GM12878 (cell line): ENCODE results near the gene CTRB2. TPM values are rescaled to one million over a fixed set of nuclear protein-coding genes. Genes with fewer than 3 reads are reported as not detected.

Source experiments
- ATAC-seq: fragments of 200-7000 bp; cut with Tn5 transposase; 3 replicates; pipeline ENCODE4 v1.9.1; 2020; ENCODE audit warnings: mild to moderate bottlenecking, moderate library complexity
- BruUV-seq: library from RNA; stranded (reverse); fragments of 400-500 nt; replicated peaks from 2 replicates; lab custom pipeline; 2021; lab: Mats Ljungman, UMichigan
- CTCF ChIA-PET: fragments of 300-600 bp; sonication (Branson Sonifier 250); formaldehyde crosslinking; extraction: SDS; loops from one replicate; lab custom pipeline; 2021; ENCODE audit warnings: inconsistent platforms; lab: Yijun Ruan, JAX
- POLR2A ChIA-PET: fragments of 350-600 bp; formaldehyde crosslinking; extraction: SDS; loops from one replicate; lab custom pipeline; 2021; ENCODE audit warnings: inconsistent platforms; lab: Charles Lee
- RAD21 ChIA-PET: fragments of 300-600 bp; sonication (Branson Sonifier 250); formaldehyde crosslinking; loops from one replicate; lab custom pipeline; 2023; ENCODE audit warnings: antibody characterized with exemption; ENCODE audit not compliant: unreplicated experiment; lab: Charles Lee
- SMC1A ChIA-PET: fragments of 300-600 bp; sonication (Branson Sonifier 250); formaldehyde crosslinking; loops from one replicate; lab custom pipeline; 2023; ENCODE audit not compliant: unreplicated experiment, uncharacterized antibody; lab: Charles Lee
- DNase-seq: peaks from one replicate; pipeline ENCODE4 v3.0.0-alpha.2; 2011; ENCODE audit warnings: low read depth, low spot score
- FAIRE-seq: peaks from 3 replicates; lab custom pipeline; 2011; peaks lifted over from hg19 to GRCh38; lab: Jason Lieb, UNC
- H2AFZ ChIP-seq: 2 replicates; pipeline ENCODE4 v1.6.0; 2011; ENCODE audit warnings: low read depth, low read length, control low read depth; ENCODE audit not compliant: control insufficient read depth
- H3K27ac ChIP-seq: 2 replicates; pipeline ENCODE4 v1.5.1; 2011; ENCODE audit warnings: control low read depth; ENCODE audit not compliant: control insufficient read depth, insufficient read depth
- H3K27me3 ChIP-seq, 2 experiments: replicated peaks in 1 of 2; 2 replicates each; pipeline versions ENCODE4 v1.6.0 to v1.6.1; 2011; ENCODE audit warnings: low read length in 1 of 2; ENCODE audit not compliant: control insufficient read depth in 2 of 2, insufficient read depth in 2 of 2
- H3K36me3 ChIP-seq, 2 experiments: 2 replicates each; pipeline ENCODE4 v1.5.1; 2011; ENCODE audit warnings: low read length in 1 of 2; ENCODE audit not compliant: control insufficient read depth in 2 of 2, insufficient read depth in 2 of 2
- H3K4me1 ChIP-seq: 2 replicates; pipeline ENCODE4 v1.6.1; 2011; ENCODE audit warnings: mild to moderate bottlenecking, low read length, moderate library complexity, mixed read lengths; ENCODE audit not compliant: control insufficient read depth, insufficient read depth
- H3K4me2 ChIP-seq: 2 replicates; pipeline ENCODE4 v1.6.0; 2011; ENCODE audit warnings: control low read depth; ENCODE audit not compliant: control insufficient read depth, insufficient read depth
- H3K4me3 ChIP-seq: fragments of 200-600 bp; sonication (generic); 2 replicates; pipeline ENCODE4 v1.5.1; 2016
- H3K79me2 ChIP-seq: 2 replicates; pipeline ENCODE4 v1.6.0; 2011; ENCODE audit warnings: low read length; ENCODE audit not compliant: control insufficient read depth, insufficient read depth
- H3K9ac ChIP-seq: 2 replicates; pipeline ENCODE4 v1.8.0; 2011; ENCODE audit warnings: low read length, control low read depth, mixed read lengths; ENCODE audit not compliant: control insufficient read depth, insufficient read depth
- H3K9me3 ChIP-seq: replicated peaks from 3 replicates; pipeline ENCODE4 v1.5.1; 2011; ENCODE audit warnings: mild to moderate bottlenecking, low read length; ENCODE audit not compliant: control insufficient read depth, insufficient read depth
- H4K20me1 ChIP-seq: 2 replicates; pipeline ENCODE4 v1.6.0; 2011; ENCODE audit not compliant: control insufficient read depth, insufficient read depth
- BCL11A ChIP-seq: IDR thresholded peaks from 2 replicates; pipeline ENCODE4 v1.6.1; 2011; ENCODE audit warnings: low read depth, low read length
- BMI1 ChIP-seq: fragments of 450-650 bp; IDR thresholded peaks from 2 replicates; pipeline ENCODE4 v1.6.1; 2016; ENCODE audit warnings: mild to moderate bottlenecking, moderate library complexity, borderline replicate concordance
- JUNB ChIP-seq: IDR thresholded peaks from 2 replicates; pipeline ENCODE4 v1.6.1; 2016; ENCODE audit warnings: antibody characterized with exemption, mild to moderate bottlenecking
- MEF2A ChIP-seq: IDR thresholded peaks from 2 replicates; pipeline ENCODE4 v1.6.1; 2011; ENCODE audit warnings: low read depth, mild to moderate bottlenecking, low read length, moderate library complexity; ENCODE audit not compliant: insufficient read depth
- NR2C1 ChIP-seq: fragments of 450-650 bp; IDR thresholded peaks from 2 replicates; pipeline ENCODE4 v1.6.1; 2017; ENCODE audit warnings: antibody characterized with exemption, mild to moderate bottlenecking, moderate library complexity
- NR2C2 ChIP-seq: IDR thresholded peaks from 2 replicates; pipeline ENCODE4 v1.6.1; 2011; ENCODE audit warnings: borderline replicate concordance, low read depth; ENCODE audit not compliant: control insufficient read depth, insufficient read length
- POLR2A ChIP-seq: IDR thresholded peaks from 2 replicates; pipeline ENCODE4 v1.6.1; 2011; ENCODE audit warnings: low read depth, mild to moderate bottlenecking, low read length
- PRDM15 ChIP-seq: fragments of 450-650 bp; formaldehyde crosslinking; IDR thresholded peaks from 2 replicates; pipeline ENCODE4 v1.4.0; 2020; ENCODE audit warnings: mild to moderate bottlenecking, moderate library complexity
- RUNX3 ChIP-seq: IDR thresholded peaks from 2 replicates; pipeline ENCODE4 v1.6.1; 2012; ENCODE audit warnings: low read length, inconsistent platforms
- TCF3 ChIP-seq: IDR thresholded peaks from 2 replicates; pipeline ENCODE4 v1.6.1; 2012; ENCODE audit warnings: low read depth, mild to moderate bottlenecking, low read length, borderline replicate concordance; ENCODE audit not compliant: insufficient read depth
- YBX1 ChIP-seq: fragments of 450-650 bp; IDR thresholded peaks from 2 replicates; pipeline ENCODE4 v1.6.1; 2016; ENCODE audit warnings: antibody characterized with exemption
- ZNF274 ChIP-seq: IDR thresholded peaks from one replicate; pipeline ENCODE4 v1.8.0; 2011; ENCODE audit not compliant: insufficient read length, insufficient read depth
- WGBS: methylation state at CpG from one replicate; pipeline ENCODE4 v1.1.6; 2016; ENCODE audit warnings: low lambda C conversion rate; ENCODE audit not compliant: insufficient replicate concordance, insufficient coverage; ENCODE audit errors: missing lambda C conversion rate; 5-methylcytosine and 5-hydroxymethylcytosine counted together
- in situ Hi-C: fragments of 300-500 bp; cut with MboI; formaldehyde crosslinking; loops from 9 replicates; pipeline ENCODE4 v1.14.3; 2018; ENCODE audit warnings: mixed read lengths
- intact Hi-C: fragments of 100-400 bp; cut with micrococcal nuclease; formaldehyde crosslinking; loops from one replicate; pipeline ENCODE4 v1.14.2; 2022; ENCODE audit not compliant: unreplicated experiment
- polyA plus RNA-seq, 11 experiments: library from polyadenylated mRNA; depleted of rRNA in 4 of 11; unstranded in 6 of 11; stranded (reverse) in 5 of 11; fragments of >200 nt; fragmentation: Nextera tagmentation in 4 of 11; fragmentation: Illumina TruSeq in 1 of 11; extraction: Ambion mirVana in 4 of 11; extraction: Trizol in 1 of 11; gene quantifications; 1 replicate in 1 of 11; 2 replicates in 10 of 11; pipeline versions ENCODE4 v1.2.1 to v1.2.3, GENCODE V29; 2011 to 2016; ENCODE audit warnings: inconsistent platforms in 2 of 11, missing spikeins in 2 of 11, low read depth in 1 of 11
- total RNA-seq, 4 experiments: library from RNA; depleted of rRNA in 3 of 4; stranded (reverse); fragments of >200 nt in 3 of 4; fragmentation: Illumina TruSeq in 1 of 4; extraction: Trizol in 1 of 4; gene quantifications; 2 replicates each; pipeline versions ENCODE4 v1.2.1 to v1.2.3, GENCODE V29; 2013 to 2021

Gene CTRB2
- total and polyA plus RNA-seq, 10 of the 15 experiments (the other 5 are each of a cell fraction or from before 2014, with no cell fraction given), result 9.4 TPM; not detected in 9

DNA sequence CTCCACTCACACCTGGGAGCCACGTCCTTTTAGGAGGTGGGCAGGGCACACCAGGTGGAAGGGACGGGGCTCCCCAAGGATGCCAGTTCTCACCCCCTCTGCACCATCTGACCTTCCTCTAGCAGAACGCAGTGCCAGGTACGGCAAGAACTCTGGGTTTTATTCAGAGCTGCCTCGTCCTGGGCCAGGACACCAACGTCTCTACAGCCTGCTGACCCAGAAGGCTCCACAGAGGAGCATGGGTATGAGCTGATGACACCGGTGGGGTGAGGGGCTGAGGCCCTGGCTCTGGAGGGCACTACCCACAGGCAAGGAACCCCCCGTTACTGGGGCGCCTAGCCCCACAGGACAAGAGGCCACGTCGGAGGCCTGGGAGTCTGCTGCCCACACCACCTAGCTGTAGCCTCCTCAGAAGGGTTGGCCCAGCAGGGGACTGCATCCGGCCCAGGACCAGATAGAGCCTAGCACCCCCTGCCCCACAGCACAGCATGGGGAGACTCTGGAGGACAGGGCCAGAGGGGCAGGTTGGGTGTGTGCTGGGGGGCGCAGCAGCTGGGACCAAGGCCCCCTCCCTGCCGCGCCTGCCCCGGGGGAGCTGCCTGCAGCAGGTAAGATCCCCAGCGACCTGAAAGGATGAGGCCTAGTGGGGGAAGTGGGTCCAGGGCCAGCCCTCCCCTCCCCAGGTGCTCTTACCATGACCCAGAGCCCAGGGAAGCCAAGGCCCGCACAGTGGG is 30.6 kb upstream of the CTRB2 start:
- FAIRE-seq, result no peak
- SMC1A ChIA-PET, result interaction anchor here (1.6 kb wide), 1 partner anchor 145 kb away, joined by 3 read pairs; no protein-coding TSS in a partner anchor

DNA sequence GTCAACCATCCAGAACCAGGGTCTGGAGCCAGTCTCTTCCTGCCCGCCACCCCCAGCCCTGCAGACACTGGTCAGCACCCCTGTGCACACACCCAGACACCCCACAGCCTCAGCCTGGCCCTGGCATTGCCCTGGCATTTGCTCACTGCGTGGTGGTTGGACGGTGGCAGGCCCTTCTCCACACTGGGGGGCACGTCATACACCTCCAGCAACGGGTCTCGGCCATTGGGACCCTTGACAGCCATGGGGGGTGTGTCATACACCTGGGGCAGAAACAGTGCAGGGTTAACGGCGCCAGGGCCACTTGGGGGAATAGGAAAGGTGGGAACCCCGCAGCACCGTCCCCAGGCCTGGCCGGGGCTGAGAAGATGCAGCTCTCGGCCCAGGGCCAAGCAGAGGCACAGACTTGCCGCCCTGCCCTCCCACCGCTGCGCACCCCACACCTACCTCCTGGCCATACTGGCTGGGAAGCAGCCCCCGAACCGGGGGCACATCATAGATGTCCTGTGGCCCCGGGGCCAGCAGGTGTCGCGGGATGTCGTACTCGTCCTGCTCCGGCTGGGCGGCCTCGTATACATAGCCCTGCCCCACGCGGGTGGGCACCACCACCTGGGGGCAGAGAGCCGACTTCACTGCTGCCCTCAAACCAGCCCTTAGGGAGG is 29.9 kb upstream of the CTRB2 start:
- no peak overlapping the region for H2AFZ ChIP-seq
- H3K9me3 ChIP-seq, result no peaks in the 10 kb centered on the region
- H3K27me3 ChIP-seq, result no peaks in the 10 kb centered on the region
- POLR2A ChIA-PET, result no interaction called here
- SMC1A ChIA-PET, result interaction anchor here (1.0 to 1.2 kb wide), 2 partner anchors 38 to 148 kb away, joined by 5 read pairs; no protein-coding TSS in a partner anchor
- DNase-seq (no peak), ATAC-seq (no peak), FAIRE-seq (no peak)
- no peaks in the 10 kb centered on the region for H3K79me2 ChIP-seq
- no peak overlapping the region for H3K4me3 ChIP-seq
- no peak overlapping the region for H3K9ac ChIP-seq
- no TSS peak for BruUV-seq
- no peaks in the 10 kb centered on the region for H4K20me1 ChIP-seq
- WGBS, result 84% methylated on average over 28 of the region's 28 CpGs
- peaks cover 0 to 1% of the 10 kb centered on the region in 2 experiments; a peak in 2 of 4 replicates for H3K36me3 ChIP-seq
- H3K27ac ChIP-seq, result no peak overlapping the region
- in situ Hi-C loops (no loop called here), intact Hi-C loops (loop anchor here (10.0 kb wide), 1 partner anchor 528 kb away; no protein-coding TSS in a partner anchor)
- no peak overlapping the region for H3K4me2 ChIP-seq
- CTCF ChIA-PET, result interaction anchor here (0.8 to 10.6 kb wide), 3 partner anchors 39 to 165 kb away, joined by 3 to 243 read pairs (median 79); no protein-coding TSS in a partner anchor
- H3K4me1 ChIP-seq, result no peaks in the 10 kb centered on the region
- RAD21 ChIA-PET, result interaction anchor here (0.6 to 7.9 kb wide), 4 partner anchors 9 to 146 kb away, joined by 3 to 150 read pairs (median 3); no protein-coding TSS in a partner anchor
- no peak for TF ChIP-seq PRDM15 (CRISPR knock-in tag)
- TF ChIP-seq ZNF274, result no peak
- TF ChIP-seq BMI1, result no peak
- no peak for TF ChIP-seq NR2C1
- TF ChIP-seq JUNB, result no peak
- no peak for TF ChIP-seq MEF2A
- TF ChIP-seq YBX1, result no peak
- no peak for TF ChIP-seq BCL11A
- TF ChIP-seq NR2C2, result no peak
- TF ChIP-seq TCF3, result no peak

More for the DNA sequence above, 30.6 kb upstream of the CTRB2 start:
- Histone ChIP-seq H4K20me1 (no peaks in the 10 kb centered on the region), H3K79me2 (no peaks in the 10 kb centered on the region), H3K4me1 (no peaks in the 10 kb centered on the region), H3K9me3 (no peaks in the 10 kb centered on the region), H3K27ac (no peak overlapping the region), H3K4me2 (no peak overlapping the region), H3K36me3 (peaks cover 0 to 1% of the 10 kb centered on the region in 2 experiments; a peak in 2 of 4 replicates), H2AFZ (no peak overlapping the region), H3K9ac (no peak overlapping the region), H3K27me3 (no peaks in the 10 kb centered on the region), H3K4me3 (no peak overlapping the region)
- TF ChIP-seq POLR2A (peak; percentile 17; the same call in 1 of the 2 replicates), RUNX3 (no peak)
- no TSS peak for BruUV-seq
- no peak for ATAC-seq
- 66% methylated on average over 18 of the region's 18 CpGs for WGBS
- no peak for DNase-seq
- ChIA-PET POLR2A (interaction anchor here (0.7 kb wide), 1 partner anchor 11 kb away, joined by 3 read pairs; no protein-coding TSS in a partner anchor), RAD21 (interaction anchor here (7.9 kb wide), 1 partner anchor 145 kb away, joined by 150 read pairs; no protein-coding TSS in a partner anchor), CTCF (interaction anchor here (10.6 kb wide), 1 partner anchor 145 kb away, joined by 243 read pairs; no protein-coding TSS in a partner anchor)
- in situ Hi-C loops, result no loop called here
- intact Hi-C loops, result loop anchor here (10.0 kb wide), 1 partner anchor 527 kb away; no protein-coding TSS in a partner anchor
